Osteocyte (in vitro differentiated cells): ENCODE results near the gene ST7L. TPM values are rescaled to one million over a fixed set of nuclear protein-coding genes. Genes with fewer than 3 reads are reported as not detected.
A peak's percentile ranks its signal among the peaks of the same experiment; 100 is the strongest.

Experiments used
- DNase-seq: peaks from one replicate; pipeline ENCODE4 v3.0.0; 2021; ENCODE audit warnings: mixed read lengths; ENCODE audit not compliant: unreplicated experiment; ENCODE audit errors: extremely low spot score
- H3K27ac Mint-ChIP-seq: one replicate; pipeline ENCODE4 v1.8.0; 2021; ENCODE audit warnings: mild to moderate bottlenecking, mixed read lengths; ENCODE audit not compliant: unreplicated experiment
- H3K27me3 Mint-ChIP-seq: one replicate; pipeline ENCODE4 v1.8.0; 2021; ENCODE audit warnings: mixed read lengths; ENCODE audit not compliant: unreplicated experiment
- H3K36me3 Mint-ChIP-seq: one replicate; pipeline ENCODE4 v1.8.0; 2021; ENCODE audit warnings: mixed read lengths; ENCODE audit not compliant: unreplicated experiment
- H3K4me1 Mint-ChIP-seq: one replicate; pipeline ENCODE4 v1.8.0; 2021; ENCODE audit warnings: mixed read lengths; ENCODE audit not compliant: unreplicated experiment
- H3K4me3 Mint-ChIP-seq: one replicate; pipeline ENCODE4 v1.8.0; 2021; ENCODE audit warnings: mild to moderate bottlenecking, moderate library complexity, mixed read lengths; ENCODE audit not compliant: unreplicated experiment
- H3K9me3 Mint-ChIP-seq: one replicate; pipeline ENCODE4 v1.8.0; 2021; ENCODE audit warnings: mixed read lengths; ENCODE audit not compliant: unreplicated experiment
- CTCF ChIP-seq: fragments of 200-600 bp; sonication (generic); IDR thresholded peaks from 2 replicates; pipeline ENCODE4 v1.5.0; 2021; ENCODE audit warnings: antibody characterized with exemption, mild to moderate bottlenecking, moderate library complexity
- total RNA-seq: library from RNA; stranded (reverse); gene quantifications from 2 replicates; pipeline ENCODE4 v1.2.1, GENCODE V29; 2021

ST7L gene
- total RNA-seq, 1 donor from 2014 or later: 22.4 TPM

- Mint-ChIP-seq H3K4me3 (no peak overlapping the region), H3K36me3 (peaks cover 27% of the 10 kb centered on the region), H3K4me1 (peaks cover 6% of the 10 kb centered on the region), H3K27ac (no peak overlapping the region), H3K9me3 (no peaks in the 10 kb centered on the region), H3K27me3 (no peaks in the 10 kb centered on the region)
- TF ChIP-seq CTCF: no peak
- no peak for DNase-seq
These were observed 64.5 kb downstream of the ST7L start for GRCh38 chr1:112554411-112554810.

- no peak overlapping the region for H3K27ac Mint-ChIP-seq
- no peak for DNase-seq
- peaks cover 15% of the 10 kb centered on the region for H3K4me1 Mint-ChIP-seq
- peaks cover 24% of the 10 kb centered on the region for H3K36me3 Mint-ChIP-seq
- H3K27me3 Mint-ChIP-seq: no peaks in the 10 kb centered on the region
- H3K9me3 Mint-ChIP-seq: no peaks in the 10 kb centered on the region
- no peak for TF ChIP-seq CTCF
- H3K4me3 Mint-ChIP-seq: no peak overlapping the region
These were observed 69.4 kb downstream of the ST7L start for GRCh38 chr1:112549590-112549989.

- H3K27ac Mint-ChIP-seq: no peak overlapping the region
- no peak for DNase-seq
- H3K9me3 Mint-ChIP-seq: no peaks in the 10 kb centered on the region
- H3K27me3 Mint-ChIP-seq: no peaks in the 10 kb centered on the region
- H3K36me3 Mint-ChIP-seq: peaks cover 18% of the 10 kb centered on the region
- TF ChIP-seq CTCF: no peak
- H3K4me3 Mint-ChIP-seq: no peak overlapping the region
- H3K4me1 Mint-ChIP-seq: peaks cover 24% of the 10 kb centered on the region
These were observed 70.4 kb downstream of the ST7L start for GRCh38 chr1:112548547-112548946.

GRCh38 chr1:112546076-112546475, 72.9 kb downstream of the ST7L start:
- H3K4me3 Mint-ChIP-seq: no peak overlapping the region
- no peak overlapping the region for H3K27ac Mint-ChIP-seq
- H3K36me3 Mint-ChIP-seq: peaks cover 11% of the 10 kb centered on the region
- H3K9me3 Mint-ChIP-seq: no peaks in the 10 kb centered on the region
- no peak for DNase-seq
- TF ChIP-seq CTCF: no peak
- peaks cover 24% of the 10 kb centered on the region for H3K4me1 Mint-ChIP-seq
- H3K27me3 Mint-ChIP-seq: no peaks in the 10 kb centered on the region

GRCh38 chr1:112544751-112545150, 74.2 kb downstream of the ST7L start:
- Mint-ChIP-seq H3K27ac (peak overlapping the region; percentile 93), H3K9me3 (no peaks in the 10 kb centered on the region), H3K4me3 (no peak overlapping the region), H3K36me3 (peaks cover 14% of the 10 kb centered on the region), H3K4me1 (peaks cover 29% of the 10 kb centered on the region), H3K27me3 (no peaks in the 10 kb centered on the region)
- TF ChIP-seq CTCF: no peak
- DNase-seq: no peak
